ENCODE data around the gene BMP7. TPM values are rescaled to one million over a fixed set of nuclear protein-coding genes. Genes with fewer than 3 reads are reported as not detected.

The BMP7 gene
- total and polyA plus RNA-seq, 2 donors (not counting 3 experiments of a cell fraction or from before 2014, with no cell fraction given): not detected

GRCh38 chr20:57197352-57198131, 68.9 kb downstream of the BMP7 start:
- TF ChIP-seq CTCF (IDR thresholded peaks at IDR 0.05; ENCODE audit: extremely low read depth in 1 of 2, insufficient read depth in 1 of 2, low read depth in 1 of 2, low read length in 2 of 2) (no peak), EZH2 (IDR thresholded peaks at IDR 0.05; ENCODE audit: borderline replicate concordance, low read depth, low read length, severe bottlenecking) (no peak), MAX (IDR thresholded peaks at IDR 0.05; ENCODE audit: insufficient read depth, insufficient read length) (no peak), GATA2 (IDR thresholded peaks at IDR 0.05; ENCODE audit: insufficient read depth, insufficient read length, low read depth, low read length) (no peak), POLR2AphosphoS5 (IDR thresholded peaks at IDR 0.05; ENCODE audit: insufficient read depth, low read depth, low read length) (no peak), MYC (IDR thresholded peaks at IDR 0.05; ENCODE audit: low read depth, low read length) (no peak), FOS (IDR thresholded peaks at IDR 0.05; ENCODE audit: borderline replicate concordance, insufficient read depth, low read length) (no peak), POLR2A (IDR thresholded peaks at IDR 0.05; ENCODE audit: low read depth, low read length) (no peak), JUN (IDR thresholded peaks at IDR 0.05; ENCODE audit: borderline replicate concordance, insufficient read depth, insufficient read length, low read depth) (no peak)
- H2AFZ ChIP-seq (ENCODE audit: low read depth, low read length): no peak overlapping the region
- no peak overlapping the region for H3K4me2 ChIP-seq (ENCODE audit: insufficient read depth, low read length)
- H3K4me3 ChIP-seq (replicated peaks in 1 of 3; ENCODE audit: insufficient read depth in 1 of 3, low read depth in 1 of 3, low read length in 3 of 3): no peak overlapping the region
- no peaks in the 10 kb centered on the region for H3K36me3 ChIP-seq (ENCODE audit: control insufficient read depth in 2 of 2, extremely low read depth in 1 of 2, insufficient read depth in 2 of 2, low read length in 2 of 2)
- no peaks in the 10 kb centered on the region for H3K27me3 ChIP-seq (ENCODE audit: control insufficient read depth in 2 of 2, insufficient read depth in 2 of 2, low read length in 2 of 2)
- intact Hi-C loops (cut with micrococcal nuclease) (no loop called here), dilution Hi-C loops (cut with MboI; ENCODE audit: extremely low pct_ligation_motif_present, low sequenced_read_pairs) (no loop called here)
- H3K4me1 ChIP-seq (ENCODE audit: control insufficient read depth, extremely low read depth, insufficient read depth, low read length): no peaks in the 10 kb centered on the region
- POLR2A ChIA-PET: no interaction called here
- BruUV-seq (replicated peaks): no TSS peak
- no peaks in the 10 kb centered on the region for H3K9me1 ChIP-seq (replicated peaks; ENCODE audit: control insufficient read depth, extremely low read depth, insufficient read depth, low read length)
- H3K9me3 ChIP-seq (replicated peaks; ENCODE audit: control insufficient read depth, insufficient read depth, low read length): peaks cover 3% of the 10 kb centered on the region
- DNase-seq (ENCODE audit: low read depth, low spot score) (no peak), FAIRE-seq (no peak)
- no peak overlapping the region for H3K27ac ChIP-seq (ENCODE audit: insufficient read depth, low read depth, low read length)
- no peaks in the 10 kb centered on the region for H4K20me1 ChIP-seq (replicated peaks; ENCODE audit: control insufficient read depth, extremely low read depth, insufficient read depth, low read length)
- CTCF ChIA-PET: no interaction called here
- H3K9ac ChIP-seq (replicated peaks; ENCODE audit: extremely low read depth, insufficient read depth, low read length): no peak overlapping the region
- H3K79me2 ChIP-seq (ENCODE audit: control insufficient read depth, insufficient read depth, low read length): no peaks in the 10 kb centered on the region

Data from endothelial cell of umbilical vein (primary cell).